ENCODE results near the gene COMMD1.

DNA sequence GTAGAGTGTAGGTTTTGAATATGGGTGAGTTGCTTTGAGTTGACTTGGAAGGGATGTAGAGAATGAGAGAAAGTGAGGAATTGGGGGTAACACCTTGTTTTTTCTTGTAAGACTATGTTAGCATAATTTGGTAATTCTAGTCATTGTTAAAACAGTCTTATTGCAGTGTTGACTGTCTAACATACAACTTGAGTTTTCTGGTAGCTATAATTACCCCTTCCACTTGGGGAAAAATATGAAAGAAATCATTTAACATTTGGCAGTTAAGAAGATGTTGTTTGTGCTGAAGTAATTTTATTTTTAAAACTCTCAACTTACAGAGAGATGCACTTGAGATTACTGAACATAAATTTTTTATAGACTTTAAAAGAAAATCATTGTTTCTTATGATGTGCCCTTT, 108.2 kb downstream of the COMMD1 start:
- TF ChIP-seq POLR2AphosphoS5 (IDR thresholded peaks at IDR 0.05; ENCODE audit: low read depth, low read length), result no peak
- TF ChIP-seq POLR2A (IDR thresholded peaks at IDR 0.05; ENCODE audit: low read depth, low read length), result no peak

Measured in GM12892 (cell line).